CD14-positive monocyte (primary cell): Measurements from ENCODE around the gene TEX10. TPM values are rescaled to one million over a fixed set of nuclear protein-coding genes. Genes with fewer than 3 reads are reported as not detected.

ENCODE experiments used
- DNase-seq, 3 donors: peaks; one replicate each; pipeline ENCODE4 v3.0.0-alpha.2; 2011 to 2022
- H2AFZ ChIP-seq: 2 replicates; pipeline ENCODE4 v1.6.0; 2012; ENCODE audit warnings: mild to moderate bottlenecking, low read depth, low read length, inconsistent platforms; ENCODE audit not compliant: insufficient read depth, poor library complexity, severe bottlenecking
- H3K27ac ChIP-seq, 2 donors: 1 replicate in 1 of 2; 2 replicates in 1 of 2; pipeline ENCODE4 v1.5.1; 2012 to 2013; ENCODE audit warnings: low read length in 2 of 2, control low read depth in 1 of 2, inconsistent platforms in 1 of 2, low read depth in 1 of 2, mild to moderate bottlenecking in 1 of 2
- H3K27me3 ChIP-seq, 2 donors: one replicate each; pipeline versions ENCODE4 v1.6.0 to v1.6.1; 2011 to 2013; ENCODE audit warnings: low read length in 2 of 2; ENCODE audit not compliant: control insufficient read depth in 2 of 2, insufficient read depth in 2 of 2
- H3K36me3 ChIP-seq, 2 donors: replicated peaks in 1 of 2; 1 replicate in 1 of 2; 2 replicates in 1 of 2; pipeline versions ENCODE4 v1.5.1 to v1.6.1; 2012 to 2013; ENCODE audit warnings: low read length in 2 of 2, control low read depth in 1 of 2, inconsistent platforms in 1 of 2, mild to moderate bottlenecking in 1 of 2; ENCODE audit not compliant: insufficient read depth in 2 of 2, control insufficient read depth in 1 of 2
- H3K4me1 ChIP-seq, 2 donors: 1 replicate in 1 of 2; 2 replicates in 1 of 2; pipeline versions ENCODE4 v1.5.1 to v1.6.1; 2012 to 2013; ENCODE audit warnings: low read length in 2 of 2, control low read depth in 1 of 2, inconsistent platforms in 1 of 2, mild to moderate bottlenecking in 1 of 2, moderate library complexity in 1 of 2; ENCODE audit not compliant: insufficient read depth in 2 of 2, control insufficient read depth in 1 of 2
- H3K4me2 ChIP-seq: replicated peaks from 2 replicates; pipeline ENCODE3; 2012; ENCODE audit warnings: low read length, moderate library complexity, mild to moderate bottlenecking; ENCODE audit not compliant: poor library complexity, severe bottlenecking; ENCODE audit errors: extremely low read depth
- H3K4me3 ChIP-seq, 3 experiments: fragments of 200-600 bp in 1 of 3; sonication (generic) in 1 of 3; replicated peaks in 1 of 3; 1 replicate in 2 of 3; 2 replicates in 1 of 3; pipeline ENCODE4 v1.5.1; 2011 to 2013; ENCODE audit warnings: low read length in 3 of 3, mild to moderate bottlenecking in 3 of 3, control low read depth in 2 of 3, low read depth in 2 of 3, inconsistent platforms in 1 of 3, moderate library complexity in 1 of 3
- H3K79me2 ChIP-seq: 2 replicates; pipeline ENCODE4 v1.6.0; 2012; ENCODE audit warnings: mild to moderate bottlenecking, control low read depth, inconsistent platforms, low read length, moderate library complexity; ENCODE audit not compliant: insufficient read depth
- H3K9ac ChIP-seq: 2 replicates; pipeline ENCODE4 v1.6.0; 2017; ENCODE audit warnings: low read length, mild to moderate bottlenecking; ENCODE audit not compliant: insufficient read depth, poor library complexity, severe bottlenecking
- H3K9me3 ChIP-seq, 2 donors: replicated peaks in 1 of 2; 1 replicate in 1 of 2; 2 replicates in 1 of 2; pipeline versions ENCODE4 v1.5.1 to v1.6.1; 2012 to 2013; ENCODE audit warnings: low read length in 2 of 2, control low read depth in 1 of 2; ENCODE audit not compliant: control insufficient read depth in 1 of 2, insufficient read depth in 1 of 2
- H4K20me1 ChIP-seq: 2 replicates; pipeline ENCODE4 v1.6.0; 2012; ENCODE audit warnings: mild to moderate bottlenecking, low read length, control low read depth, moderate library complexity; ENCODE audit not compliant: insufficient read depth
- H3K27ac Mint-ChIP-seq, 7 donors: one replicate each; pipeline ENCODE4 v1.8.0; 2020; ENCODE audit warnings: mild to moderate bottlenecking in 7 of 7, mixed read lengths in 7 of 7, moderate library complexity in 6 of 7, inconsistent platforms in 2 of 7
- H3K27me3 Mint-ChIP-seq, 3 donors: one replicate each; pipeline ENCODE4 v1.8.0; 2021 to 2022; ENCODE audit warnings: low read depth in 3 of 3, mild to moderate bottlenecking in 3 of 3, mixed read lengths in 3 of 3, moderate library complexity in 3 of 3, inconsistent platforms in 1 of 3
- H3K36me3 Mint-ChIP-seq, 2 donors: one replicate each; pipeline ENCODE4 v1.8.0; 2020; ENCODE audit warnings: mixed read lengths in 2 of 2, inconsistent platforms in 1 of 2, mild to moderate bottlenecking in 1 of 2
- H3K4me1 Mint-ChIP-seq: one replicate; pipeline ENCODE4 v1.8.0; 2020; ENCODE audit warnings: mild to moderate bottlenecking, mixed read lengths
- H3K4me3 Mint-ChIP-seq, 2 donors: one replicate each; pipeline ENCODE4 v1.8.0; 2020; ENCODE audit warnings: mild to moderate bottlenecking in 2 of 2, mixed read lengths in 2 of 2, moderate library complexity in 1 of 2
- H3K9me3 Mint-ChIP-seq, 7 donors: one replicate each; pipeline ENCODE4 v1.8.0; 2020 to 2022; ENCODE audit warnings: mixed read lengths in 7 of 7, mild to moderate bottlenecking in 6 of 7, moderate library complexity in 6 of 7, inconsistent platforms in 2 of 7
- CTCF ChIP-seq: fragments of 200-600 bp; IDR thresholded peaks from one replicate; pipeline ENCODE4 v1.8.0; 2022; ENCODE audit warnings: antibody characterized with exemption, mild to moderate bottlenecking
- WGBS: methylation state at CpG from one replicate; pipeline ENCODE4 v1.1.5; 2013; ENCODE audit warnings: missing lambda C conversion rate; ENCODE audit not compliant: insufficient coverage; 5-methylcytosine and 5-hydroxymethylcytosine counted together
- intact Hi-C, 2 donors: fragments of 100-400 bp; cut with micrococcal nuclease; formaldehyde crosslinking; loops; one replicate each; pipeline versions ENCODE4 v1.15.0 to v1.15.1; 2023
- polyA plus RNA-seq, 3 donors: library from polyadenylated mRNA; depleted of rRNA in 1 of 3; unstranded in 2 of 3; stranded (reverse) in 1 of 3; fragments of 300-500 nt in 2 of 3; fragments of >200 nt in 1 of 3; fragmentation: Illumina TruSeq in 2 of 3; gene quantifications; 1 replicate in 2 of 3; 2 replicates in 1 of 3; pipeline ENCODE4 v1.2.3, GENCODE V29; 2012 to 2021

The TEX10 gene
- polyA plus RNA-seq, 3 donors: 3.8 to 6.4 (median 4.5) TPM

- Histone ChIP-seq H3K9me3 (no peaks in the 10 kb centered on the region), H4K20me1 (no peaks in the 10 kb centered on the region), H3K4me3 (no peak overlapping the region), H3K27me3 (no peaks in the 10 kb centered on the region), H3K79me2 (no peaks in the 10 kb centered on the region), H2AFZ (no peak overlapping the region), H3K4me1 (no peaks in the 10 kb centered on the region), H3K27ac (no peak overlapping the region), H3K36me3 (peaks cover 0 to 30% of the 10 kb centered on the region in 2 donors), H3K4me2 (no peak overlapping the region), H3K9ac (no peak overlapping the region)
- intact Hi-C loops: no loop called here
- no peak for TF ChIP-seq CTCF
- no peak for DNase-seq
- H3K27me3 Mint-ChIP-seq: no peaks in the 10 kb centered on the region
- no peak overlapping the region for H3K4me3 Mint-ChIP-seq
- no peaks in the 10 kb centered on the region for H3K4me1 Mint-ChIP-seq
- no peaks in the 10 kb centered on the region for H3K9me3 Mint-ChIP-seq
- WGBS: 100% methylated on average over 1 of the region's 5 CpGs
- no peak overlapping the region for H3K27ac Mint-ChIP-seq
- H3K36me3 Mint-ChIP-seq: peaks cover 22 to 42% of the 10 kb centered on the region in 2 donors
Observed at GRCh38 chr9:100277166-100277979, 75.4 kb downstream of the TEX10 start.

GRCh38 chr9:100269656-100270055, 83.1 kb downstream of the TEX10 start:
- H3K79me2 ChIP-seq: no peaks in the 10 kb centered on the region
- no peak for DNase-seq
- no peak overlapping the region for H2AFZ ChIP-seq
- H3K27me3 ChIP-seq: no peaks in the 10 kb centered on the region
- H3K4me3 Mint-ChIP-seq: no peak overlapping the region
- intact Hi-C loops: no loop called here
- no peaks in the 10 kb centered on the region for H3K9me3 Mint-ChIP-seq
- H3K27me3 Mint-ChIP-seq: no peaks in the 10 kb centered on the region
- no peaks in the 10 kb centered on the region for H3K9me3 ChIP-seq
- no peaks in the 10 kb centered on the region for H4K20me1 ChIP-seq
- H3K4me1 Mint-ChIP-seq: no peaks in the 10 kb centered on the region
- peaks cover 7 to 22% of the 10 kb centered on the region in 2 donors for H3K36me3 ChIP-seq
- no peaks in the 10 kb centered on the region for H3K4me1 ChIP-seq
- no peak overlapping the region for H3K27ac ChIP-seq
- no peak for TF ChIP-seq CTCF
- no peak overlapping the region for H3K27ac Mint-ChIP-seq
- no peak overlapping the region for H3K9ac ChIP-seq
- no peak overlapping the region for H3K4me2 ChIP-seq
- no peak overlapping the region for H3K4me3 ChIP-seq
- peaks cover 26 to 32% of the 10 kb centered on the region in 2 donors for H3K36me3 Mint-ChIP-seq
- WGBS: no CpG with 5 or more reads among the region's 1 CpG
